ENCODE results near the gene COPS6.
A peak's percentile ranks its signal among the peaks of the same experiment; 100 is the strongest.

DNA sequence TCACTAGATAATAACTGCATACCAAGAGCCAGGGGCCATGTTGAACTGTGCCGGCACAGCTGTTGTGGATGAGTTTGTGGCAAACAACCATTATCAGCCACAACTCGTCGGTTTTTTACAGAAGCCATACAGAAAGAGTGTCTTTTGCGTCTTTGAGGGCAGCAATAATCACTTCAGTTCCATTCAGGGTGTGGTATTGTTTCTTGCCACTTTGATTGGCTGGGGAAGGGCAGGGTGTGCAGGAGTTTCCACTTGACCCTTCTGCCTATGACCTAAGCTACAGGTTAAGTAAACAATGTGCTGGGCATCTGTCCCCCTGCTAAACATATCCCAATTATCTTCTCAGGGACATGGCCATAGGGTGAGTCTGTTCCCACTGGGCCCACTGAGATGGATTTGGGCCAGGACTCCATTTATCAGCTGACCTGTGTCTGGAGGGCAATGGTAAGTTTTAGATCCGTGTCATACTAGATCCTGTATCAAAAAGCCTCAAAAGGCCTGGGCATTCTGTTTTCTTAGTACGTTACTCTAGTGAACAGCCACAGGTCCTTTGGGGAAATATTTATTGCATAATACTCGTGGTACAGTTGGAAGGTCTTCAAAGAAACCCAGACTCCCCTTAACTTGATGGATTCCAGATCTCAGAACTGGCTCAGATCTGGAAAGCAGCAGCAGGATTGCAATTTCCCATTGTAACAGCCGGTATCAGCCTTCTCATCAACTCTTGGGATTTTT is 23.1 kb upstream of the COPS6 start:
- TF ChIP-seq, protein P1, sequence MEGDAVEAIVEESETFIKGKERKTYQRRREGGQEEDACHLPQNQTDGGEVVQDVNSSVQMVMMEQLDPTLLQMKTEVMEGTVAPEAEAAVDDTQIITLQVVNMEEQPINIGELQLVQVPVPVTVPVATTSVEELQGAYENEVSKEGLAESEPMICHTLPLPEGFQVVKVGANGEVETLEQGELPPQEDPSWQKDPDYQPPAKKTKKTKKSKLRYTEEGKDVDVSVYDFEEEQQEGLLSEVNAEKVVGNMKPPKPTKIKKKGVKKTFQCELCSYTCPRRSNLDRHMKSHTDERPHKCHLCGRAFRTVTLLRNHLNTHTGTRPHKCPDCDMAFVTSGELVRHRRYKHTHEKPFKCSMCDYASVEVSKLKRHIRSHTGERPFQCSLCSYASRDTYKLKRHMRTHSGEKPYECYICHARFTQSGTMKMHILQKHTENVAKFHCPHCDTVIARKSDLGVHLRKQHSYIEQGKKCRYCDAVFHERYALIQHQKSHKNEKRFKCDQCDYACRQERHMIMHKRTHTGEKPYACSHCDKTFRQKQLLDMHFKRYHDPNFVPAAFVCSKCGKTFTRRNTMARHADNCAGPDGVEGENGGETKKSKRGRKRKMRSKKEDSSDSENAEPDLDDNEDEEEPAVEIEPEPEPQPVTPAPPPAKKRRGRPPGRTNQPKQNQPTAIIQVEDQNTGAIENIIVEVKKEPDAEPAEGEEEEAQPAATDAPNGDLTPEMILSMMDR (IDR thresholded peaks at IDR 0.05), result no peak
- TF ChIP-seq FOXJ3 (CRISPR knock-in tag; IDR thresholded peaks at IDR 0.05), result no peak
- no peak for TF ChIP-seq TAF1 (IDR thresholded peaks at IDR 0.05; ENCODE audit: borderline replicate concordance, low read depth, low read length)
- TF ChIP-seq RCOR1 (IDR thresholded peaks at IDR 0.05; ENCODE audit: low read length), result peak; percentile 88; the same call in 1 of the 2 replicates
- no peak for TF ChIP-seq SMC3 (IDR thresholded peaks at IDR 0.05; ENCODE audit: low read depth, low read length)
- TF ChIP-seq POLR2AphosphoS5 (IDR thresholded peaks at IDR 0.05; ENCODE audit: low read depth, low read length), result peak; percentile 75
- TF ChIP-seq RAD21 (IDR thresholded peaks at IDR 0.05; ENCODE audit: low read length), result no peak
- TF ChIP-seq, protein P2, sequence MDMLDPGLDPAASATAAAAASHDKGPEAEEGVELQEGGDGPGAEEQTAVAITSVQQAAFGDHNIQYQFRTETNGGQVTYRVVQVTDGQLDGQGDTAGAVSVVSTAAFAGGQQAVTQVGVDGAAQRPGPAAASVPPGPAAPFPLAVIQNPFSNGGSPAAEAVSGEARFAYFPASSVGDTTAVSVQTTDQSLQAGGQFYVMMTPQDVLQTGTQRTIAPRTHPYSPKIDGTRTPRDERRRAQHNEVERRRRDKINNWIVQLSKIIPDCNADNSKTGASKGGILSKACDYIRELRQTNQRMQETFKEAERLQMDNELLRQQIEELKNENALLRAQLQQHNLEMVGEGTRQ (IDR thresholded peaks at IDR 0.05; ENCODE audit: borderline replicate concordance, low read depth, low read length), result no peak
- no peak for TF ChIP-seq EZH2phosphoT487 (IDR thresholded peaks at IDR 0.05; ENCODE audit: borderline replicate concordance, low read depth)
- TF ChIP-seq SIN3A (IDR thresholded peaks at IDR 0.05; ENCODE audit: borderline replicate concordance, low read depth, low read length), result 0 out of 2 replicates have a peak, but pooled peaks have one; percentile 11
- no peak; the same call in 1 of the 2 replicates for TF ChIP-seq JUND (IDR thresholded peaks at IDR 0.05)
- TF ChIP-seq EP300 (IDR thresholded peaks at IDR 0.05; ENCODE audit: borderline replicate concordance in 1 of 2, low read depth in 1 of 2, low read length in 1 of 2), result peak; percentile 16 to 55; a peak in 2 of 4 replicates
- TF ChIP-seq ELF1 (IDR thresholded peaks at IDR 0.05), result no peak
- TF ChIP-seq, protein P3, sequence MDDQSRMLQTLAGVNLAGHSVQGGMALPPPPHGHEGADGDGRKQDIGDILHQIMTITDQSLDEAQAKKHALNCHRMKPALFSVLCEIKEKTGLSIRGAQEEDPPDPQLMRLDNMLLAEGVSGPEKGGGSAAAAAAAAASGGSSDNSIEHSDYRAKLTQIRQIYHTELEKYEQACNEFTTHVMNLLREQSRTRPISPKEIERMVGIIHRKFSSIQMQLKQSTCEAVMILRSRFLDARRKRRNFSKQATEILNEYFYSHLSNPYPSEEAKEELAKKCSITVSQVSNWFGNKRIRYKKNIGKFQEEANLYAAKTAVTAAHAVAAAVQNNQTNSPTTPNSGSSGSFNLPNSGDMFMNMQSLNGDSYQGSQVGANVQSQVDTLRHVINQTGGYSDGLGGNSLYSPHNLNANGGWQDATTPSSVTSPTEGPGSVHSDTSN (IDR thresholded peaks at IDR 0.05), result peak; percentile 69

All from SK-N-SH (cell line).